Measurements from ENCODE around the gene ENDOU.

The ENDOU gene

GRCh38 chr12:47725091-47725772, at the start of gene ENDOU:
Gene ENDOU, minus strand, starts transcription at chr12:47725490. Its CDS starts 77 bp downstream, at chr12:47725413.
- H3K4me3 ChIP-seq (ENCODE audit: low read depth, low read length) = no peak within 1 kb of the TSS
- no peak for DNase-seq (ENCODE audit: low read depth)
- TF ChIP-seq CTCF (conservative IDR thresholded peaks at IDR 0.05; ENCODE audit: low read depth, low read length) = no peak

- TF ChIP-seq CTCF (conservative IDR thresholded peaks at IDR 0.05; ENCODE audit: low read depth, low read length) = no peak
- H3K4me3 ChIP-seq (ENCODE audit: low read depth, low read length) = no peak overlapping the region
- no peak for DNase-seq (ENCODE audit: low read depth)
Observed at GRCh38 chr12:47774663-47775062, 49.4 kb upstream of the ENDOU start.

GRCh38 chr12:47773858-47774580, 48.7 kb upstream of the ENDOU start:
- TF ChIP-seq CTCF (conservative IDR thresholded peaks at IDR 0.05; ENCODE audit: low read depth, low read length) = no peak
- peak overlapping the region; percentile 67 for H3K4me3 ChIP-seq (ENCODE audit: low read depth, low read length)
- no peak for DNase-seq (ENCODE audit: low read depth)

GRCh38 chr12:47773062-47773857, 48.0 kb upstream of the ENDOU start, which contains the start of gene SLC48A1:
Gene SLC48A1, plus strand, starts transcription at chr12:47773238. Its CDS starts 67 bp downstream, at chr12:47773305.
- peak; percentile 53 for DNase-seq (ENCODE audit: low read depth)
- TF ChIP-seq CTCF (conservative IDR thresholded peaks at IDR 0.05; ENCODE audit: low read depth, low read length) = peak; percentile 40
- peak within 1 kb of the TSS; percentile 67 for H3K4me3 ChIP-seq (ENCODE audit: low read depth, low read length)

GRCh38 chr12:47772738-47773061, 47.4 kb upstream of the ENDOU start:
- TF ChIP-seq CTCF (conservative IDR thresholded peaks at IDR 0.05; ENCODE audit: low read depth, low read length) = no peak
- DNase-seq (ENCODE audit: low read depth) = no peak
- peak overlapping the region; percentile 67 for H3K4me3 ChIP-seq (ENCODE audit: low read depth, low read length)

GRCh38 chr12:47772094-47772660, 46.9 kb upstream of the ENDOU start:
- no peak for DNase-seq (ENCODE audit: low read depth)
- TF ChIP-seq CTCF (conservative IDR thresholded peaks at IDR 0.05; ENCODE audit: low read depth, low read length) = no peak
- no peak overlapping the region for H3K4me3 ChIP-seq (ENCODE audit: low read depth, low read length)
